GM21381 (cell line): ENCODE data around the gene GCNT4.

Experiments used
- ATAC-seq: cut with Tn5 transposase; IDR thresholded peaks from one replicate; pipeline ENCODE4 v1.9.1; 2021; ENCODE audit warnings: mild to moderate bottlenecking, moderate library complexity; ENCODE audit not compliant: unreplicated experiment

The GCNT4 gene

DNA sequence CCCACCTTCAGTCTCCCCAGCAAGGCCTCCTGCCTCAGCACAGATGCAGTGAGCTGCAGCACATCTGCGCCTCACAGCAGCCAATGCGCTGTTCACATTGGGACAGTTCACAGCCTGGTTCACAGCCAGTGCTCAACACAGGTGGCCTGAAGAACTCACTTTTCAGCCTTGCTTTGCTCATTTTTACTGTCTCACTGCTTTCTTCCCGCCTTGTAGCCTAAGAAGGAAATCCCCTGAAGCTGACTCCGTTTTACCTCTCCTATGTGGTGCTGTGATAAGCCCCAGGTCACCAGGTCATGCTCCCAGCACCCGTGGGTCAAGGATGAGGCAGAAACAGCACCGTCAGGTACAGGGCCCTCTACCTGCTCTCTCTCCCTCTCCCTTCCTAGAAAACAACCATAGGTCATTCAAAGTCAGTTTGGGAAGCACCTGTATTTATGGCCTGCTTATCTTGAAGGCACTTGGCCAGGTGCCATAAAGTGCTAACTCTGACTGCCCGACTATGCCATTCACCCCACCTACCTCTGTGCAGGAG is 1.1 kb downstream of the GCNT4 start:
- ATAC-seq: no peak

DNA sequence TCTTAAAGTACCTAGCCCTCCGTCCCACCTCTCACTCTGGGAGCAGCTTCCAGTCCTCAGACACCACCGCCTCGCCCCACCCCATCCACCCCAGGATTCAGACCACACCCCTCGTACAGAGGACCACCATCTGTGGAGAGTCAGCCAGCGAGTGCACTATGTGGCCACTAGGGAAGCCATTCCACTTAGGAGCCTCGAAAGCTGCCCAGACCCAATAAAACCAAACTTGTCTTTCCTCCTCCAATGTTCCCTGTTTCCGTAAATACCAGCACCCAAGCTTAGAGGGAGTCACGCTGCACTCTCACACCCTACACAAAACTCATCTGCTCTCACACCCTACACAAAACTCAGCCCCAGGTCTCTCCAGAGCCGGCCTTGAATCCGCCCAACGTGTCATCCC is 1.9 kb downstream of the GCNT4 start:
- no peak for ATAC-seq

DNA sequence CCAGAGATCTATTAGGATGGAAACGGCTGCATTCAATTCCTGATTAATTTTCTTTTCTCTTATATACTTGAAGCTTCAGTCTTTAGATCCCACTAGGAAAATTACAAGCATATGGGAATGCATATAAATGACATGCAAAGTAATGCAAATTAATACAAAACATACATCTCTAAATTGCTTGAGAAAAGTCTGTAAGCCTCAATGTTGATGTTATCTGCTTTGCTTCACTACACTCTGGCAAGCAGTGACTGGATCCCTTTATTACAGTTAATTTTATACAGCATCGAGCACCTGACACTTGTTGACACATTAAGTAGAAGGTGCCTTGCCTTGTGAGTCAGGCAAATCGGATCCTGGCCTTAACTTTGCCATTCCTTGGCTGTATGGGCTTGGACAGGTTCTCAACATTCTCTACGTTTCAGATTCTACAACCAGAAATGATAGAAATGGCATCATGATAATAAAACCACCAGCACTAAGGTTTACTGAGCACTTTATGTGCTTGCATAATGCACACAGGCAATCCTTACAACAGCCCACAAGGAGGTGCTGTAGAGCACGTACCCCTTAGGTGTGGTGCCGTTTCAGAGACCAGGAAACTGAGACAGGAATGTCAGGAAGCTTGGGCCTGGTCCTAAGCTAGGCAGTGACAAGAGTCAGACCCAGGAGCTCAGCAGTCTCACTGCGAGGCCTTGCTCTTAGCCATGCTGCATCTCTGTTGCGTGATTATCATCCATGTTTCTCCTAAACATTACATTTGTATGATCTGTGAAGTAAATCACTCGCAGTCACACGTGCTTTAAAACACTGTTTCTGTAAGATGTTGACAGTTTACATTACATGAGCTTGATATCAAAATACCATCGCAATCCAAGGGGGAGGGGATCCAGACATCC is 2.7 kb downstream of the GCNT4 start:
- no peak for ATAC-seq

DNA sequence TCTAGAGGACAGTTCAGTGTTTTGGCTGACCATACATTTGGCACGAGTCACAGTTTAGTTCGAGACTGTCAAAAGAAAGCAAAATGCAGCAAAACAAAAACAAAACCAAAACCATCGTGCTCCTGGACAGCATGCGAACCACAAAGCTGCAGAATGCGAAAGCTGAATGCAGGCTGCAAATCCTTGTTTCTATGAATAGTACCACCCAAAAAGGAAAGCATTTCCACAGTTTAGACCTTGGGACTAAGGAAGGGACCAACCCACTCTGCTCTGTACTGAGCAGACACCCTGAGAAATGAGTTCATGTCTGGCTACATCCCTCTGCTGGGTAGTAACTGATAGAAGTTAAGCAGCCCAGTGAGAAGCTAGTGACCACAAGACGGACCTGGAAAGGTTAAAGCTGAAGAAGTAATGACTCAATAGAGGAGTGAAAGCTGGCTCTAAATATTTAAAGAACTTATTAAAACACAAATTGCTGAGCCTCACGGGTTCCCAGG is 3.9 kb downstream of the GCNT4 start:
- ATAC-seq: peak; percentile 60

DNA sequence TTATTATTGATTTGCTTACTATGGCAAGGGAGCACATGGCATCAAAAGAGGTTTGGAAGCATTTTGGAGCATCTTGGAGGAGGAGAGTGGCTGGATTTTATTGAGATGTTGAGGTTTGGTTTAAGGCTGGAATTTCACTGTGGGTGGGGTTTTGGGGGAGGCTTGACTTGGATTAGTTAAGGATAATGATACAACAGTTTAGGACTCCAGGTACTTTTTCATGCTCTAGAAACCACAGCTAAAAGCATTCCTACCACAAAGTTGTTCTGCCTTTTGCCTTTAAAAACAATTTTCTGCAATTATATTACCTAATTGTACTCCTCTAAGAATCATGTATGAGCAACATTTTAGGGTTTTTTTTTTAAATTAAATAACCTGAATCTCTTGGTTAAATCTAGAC is 5.0 kb downstream of the GCNT4 start:
- no peak for ATAC-seq

DNA sequence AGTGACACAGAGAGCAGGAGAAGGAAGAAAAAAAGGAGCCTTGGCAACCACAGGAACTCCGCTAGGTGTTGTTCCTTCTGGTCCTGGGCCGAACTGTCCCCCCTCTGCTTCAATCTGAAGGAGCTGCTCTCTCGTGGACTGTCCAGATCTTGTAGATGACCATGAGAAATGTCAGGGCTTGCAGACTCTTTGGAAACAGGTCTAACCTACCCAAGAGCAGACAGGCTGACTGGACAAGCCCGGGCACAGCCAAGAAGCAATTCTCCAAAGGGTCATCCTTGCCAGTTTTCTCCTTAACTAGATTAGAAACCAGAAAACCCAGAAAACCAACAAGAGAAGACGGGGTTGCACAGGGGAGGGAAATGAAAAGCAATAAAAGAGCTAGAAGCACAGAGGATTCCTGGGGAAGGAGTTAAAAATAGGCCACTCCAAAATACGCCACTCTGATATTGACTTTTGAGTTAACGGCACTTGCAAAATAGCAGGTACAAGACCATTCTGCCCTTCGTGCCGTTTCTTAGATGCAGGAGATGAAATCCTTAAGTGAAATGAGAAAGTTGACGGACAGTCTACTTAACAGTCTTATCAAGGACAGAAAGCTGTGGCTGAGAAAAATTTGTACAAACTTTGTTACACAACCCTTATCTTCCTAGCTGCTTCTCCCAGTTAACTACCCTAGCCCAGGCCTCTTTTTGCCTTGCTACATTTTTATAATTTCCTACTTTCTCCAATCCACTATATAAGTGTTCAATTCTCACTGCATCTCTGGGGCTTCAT is 5.8 kb downstream of the GCNT4 start:
- ATAC-seq: no peak

- no peak for ATAC-seq
Observed at GRCh38 chr5:75045071-75045470, 7.3 kb downstream of the GCNT4 start.

DNA sequence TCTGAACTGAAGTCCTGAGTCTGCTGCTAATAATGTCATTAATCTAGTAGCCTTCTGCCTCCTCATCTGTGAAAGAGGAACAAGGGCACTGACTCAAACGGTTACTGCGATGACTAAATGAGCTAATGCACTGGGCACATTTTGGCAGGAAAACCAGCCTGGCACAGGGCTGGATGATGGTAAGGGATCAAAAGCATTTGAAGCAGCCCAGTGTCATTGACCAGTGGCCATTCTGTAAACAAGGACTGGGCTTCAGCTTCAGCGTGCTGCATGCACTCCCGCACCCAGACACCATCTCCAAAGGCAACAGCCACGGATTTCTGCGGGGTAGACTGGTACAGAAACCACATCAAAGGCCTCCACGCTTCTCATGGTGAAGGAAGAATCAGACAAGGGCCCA is 8.0 kb downstream of the GCNT4 start:
- no peak for ATAC-seq

DNA sequence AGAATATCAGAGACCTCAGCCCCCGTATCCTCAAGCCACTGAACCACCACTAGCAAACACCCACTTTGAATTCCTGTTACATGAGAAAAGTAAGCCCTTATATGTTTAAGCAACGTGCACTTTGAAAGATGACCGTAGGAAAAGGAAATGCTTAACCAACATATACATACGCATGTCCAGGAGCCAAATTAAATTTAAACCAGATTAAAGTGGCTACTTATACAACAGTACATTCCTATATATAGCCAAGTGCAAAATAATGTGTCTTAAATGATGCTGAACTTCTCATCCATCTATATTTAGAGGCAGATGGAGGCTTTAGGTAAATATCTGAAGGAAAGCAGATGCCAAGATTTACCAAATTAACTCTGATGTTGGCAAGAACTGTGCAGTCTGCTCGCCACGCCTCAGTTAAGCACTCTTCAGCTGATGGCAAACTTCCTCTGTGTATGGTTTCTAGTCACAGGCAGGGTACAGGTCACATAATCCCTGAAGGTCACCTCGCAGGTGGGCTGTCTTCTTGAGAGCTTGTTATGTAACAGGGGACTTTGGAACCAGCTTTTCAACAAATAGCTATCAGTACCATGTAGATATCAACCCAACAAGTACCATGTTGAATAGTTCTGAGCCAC is 8.6 kb downstream of the GCNT4 start:
- no peak for ATAC-seq

DNA sequence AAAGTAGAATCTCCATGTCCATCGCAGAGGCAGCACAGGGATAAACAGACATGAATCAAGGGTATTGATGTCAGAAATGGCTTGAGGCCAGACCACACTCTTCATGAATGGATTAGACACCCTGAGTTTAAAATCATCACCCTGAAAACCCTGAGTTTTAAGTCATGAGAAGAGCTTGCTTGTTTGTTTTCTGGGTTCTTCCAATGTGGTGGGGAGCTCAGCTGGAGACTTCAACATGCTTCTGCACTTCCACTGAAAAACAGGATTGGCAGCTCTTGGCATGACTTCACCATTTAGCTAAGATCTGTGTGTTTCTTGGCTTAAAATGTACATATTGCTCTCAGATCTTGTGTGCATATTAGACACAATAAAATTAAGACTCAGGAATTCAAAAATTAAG is 9.8 kb downstream of the GCNT4 start:
- no peak for ATAC-seq

GRCh38 chr5:75040973-75041372 is 11.4 kb downstream of the GCNT4 start:
- ATAC-seq: no peak

DNA sequence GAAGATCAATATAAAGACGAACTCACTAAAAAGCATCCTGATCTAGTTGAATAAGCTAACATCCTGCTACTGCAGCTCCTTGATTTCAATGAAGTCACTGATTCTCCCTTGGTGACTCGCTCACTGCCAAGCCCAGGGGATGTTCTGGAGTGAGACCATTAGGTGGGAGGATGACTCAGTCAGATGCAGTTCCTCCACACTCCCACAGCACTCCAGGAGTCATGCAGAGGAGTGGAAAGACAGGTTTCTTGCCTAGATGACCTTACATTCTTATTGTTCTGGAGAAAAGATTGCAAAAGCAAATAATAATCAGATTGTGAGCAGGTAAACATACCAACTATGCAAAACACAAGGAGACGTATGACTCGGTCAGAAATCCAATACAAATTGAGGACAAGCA is 15.3 kb downstream of the GCNT4 start:
- ATAC-seq: no peak

GRCh38 chr5:75034137-75034739 is 18.1 kb downstream of the GCNT4 start:
- ATAC-seq: no peak

GRCh38 chr5:75031366-75031765 is 21.0 kb downstream of the GCNT4 start:
- ATAC-seq: no peak

- ATAC-seq: no peak
Observed at GRCh38 chr5:75028090-75028489, 24.3 kb downstream of the GCNT4 start.

GRCh38 chr5:75023368-75024159 is 28.8 kb downstream of the GCNT4 start:
- ATAC-seq: no peak

DNA sequence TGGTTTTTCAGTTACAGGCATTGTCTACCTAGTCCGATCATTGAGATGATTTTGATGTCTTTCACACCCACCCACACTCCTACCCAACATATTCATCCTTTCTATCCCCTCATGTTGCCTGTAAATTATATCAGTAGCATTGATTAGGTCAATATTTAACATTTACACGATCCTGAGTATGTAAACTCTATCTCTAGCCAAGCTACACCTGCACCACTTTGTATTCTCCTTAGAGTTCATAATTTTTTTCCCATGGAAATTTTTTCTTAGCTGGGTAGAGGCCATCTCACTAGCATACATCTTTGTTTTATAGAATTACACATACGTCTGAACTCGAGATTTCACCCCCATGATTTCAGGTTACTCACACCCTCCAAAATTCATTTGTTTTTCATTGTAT is 30.6 kb downstream of the GCNT4 start:
- ATAC-seq: no peak

- no peak for ATAC-seq
Observed at GRCh38 chr5:75021219-75021618, 31.1 kb downstream of the GCNT4 start.

- no peak for ATAC-seq
Observed at GRCh38 chr5:75020016-75020656, 32.2 kb downstream of the GCNT4 start.
